HG03095 (cell line): Measurements from ENCODE around the gene ZNF653.

Source experiments
- ATAC-seq: cut with Tn5 transposase; IDR thresholded peaks from one replicate; pipeline ENCODE4 v1.9.1; 2021; ENCODE audit warnings: moderate library complexity; ENCODE audit not compliant: unreplicated experiment

ZNF653 gene

DNA sequence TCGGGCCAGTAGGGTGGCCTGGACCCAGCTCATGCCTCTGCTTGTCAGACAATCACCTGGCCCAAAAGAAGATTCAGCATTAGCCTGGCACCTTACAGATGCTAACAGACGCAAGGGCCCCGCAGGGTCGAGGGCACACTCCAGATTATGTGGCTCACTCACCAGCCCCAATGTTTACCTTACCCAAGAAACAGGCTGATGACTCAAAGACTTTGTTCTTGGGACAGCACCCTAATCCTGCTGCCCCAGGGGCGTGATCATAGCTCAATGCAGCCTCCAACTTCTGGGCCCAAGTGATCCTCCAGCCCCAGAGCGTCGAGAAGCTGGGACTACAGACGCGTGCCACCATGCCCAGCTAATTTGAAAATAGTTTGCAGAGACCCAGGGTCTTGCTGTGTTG lies 13.5 kb upstream of the ZNF653 start:
- no peak for ATAC-seq

DNA sequence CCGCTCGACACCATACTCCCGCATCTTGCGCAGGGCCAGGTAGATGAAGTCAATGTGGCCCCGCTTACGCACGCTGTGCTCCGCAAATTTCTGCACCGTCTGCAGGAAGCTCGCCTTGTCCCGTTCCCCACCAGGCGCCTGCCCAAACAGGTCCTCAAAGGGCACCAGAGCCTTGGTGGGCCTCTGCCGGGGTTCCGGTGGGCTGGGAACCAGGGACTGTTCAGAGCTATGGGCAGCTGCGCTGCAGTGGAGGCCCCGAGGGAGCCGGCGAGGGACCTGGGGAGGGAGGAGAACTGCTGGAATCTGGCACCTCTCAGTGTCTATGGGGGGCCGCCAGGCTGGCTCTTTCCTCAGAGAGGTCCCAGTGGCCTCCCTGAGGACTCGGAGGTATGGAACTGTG lies 8.3 kb upstream of the ZNF653 start:
- ATAC-seq, result no peak

DNA sequence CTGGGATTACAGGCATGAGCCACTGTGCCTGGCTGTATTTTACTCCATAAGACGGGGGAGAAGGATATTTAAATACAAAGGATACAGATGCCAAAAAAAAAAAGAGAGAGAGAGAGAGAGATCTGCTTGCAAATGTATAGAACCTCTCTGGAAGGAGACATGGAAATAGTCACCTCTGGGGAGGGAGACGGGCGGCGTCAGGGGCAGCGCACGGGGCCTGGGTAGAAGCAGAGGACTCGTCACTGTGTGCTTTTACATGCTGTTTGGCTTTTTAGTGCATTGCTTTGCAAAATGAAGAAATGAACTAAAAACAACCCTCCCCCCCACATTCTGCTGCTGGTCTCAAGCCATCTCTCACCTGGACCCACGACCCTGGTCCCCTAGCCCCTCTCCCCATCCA lies 4.8 kb upstream of the ZNF653 start:
- no peak for ATAC-seq

DNA sequence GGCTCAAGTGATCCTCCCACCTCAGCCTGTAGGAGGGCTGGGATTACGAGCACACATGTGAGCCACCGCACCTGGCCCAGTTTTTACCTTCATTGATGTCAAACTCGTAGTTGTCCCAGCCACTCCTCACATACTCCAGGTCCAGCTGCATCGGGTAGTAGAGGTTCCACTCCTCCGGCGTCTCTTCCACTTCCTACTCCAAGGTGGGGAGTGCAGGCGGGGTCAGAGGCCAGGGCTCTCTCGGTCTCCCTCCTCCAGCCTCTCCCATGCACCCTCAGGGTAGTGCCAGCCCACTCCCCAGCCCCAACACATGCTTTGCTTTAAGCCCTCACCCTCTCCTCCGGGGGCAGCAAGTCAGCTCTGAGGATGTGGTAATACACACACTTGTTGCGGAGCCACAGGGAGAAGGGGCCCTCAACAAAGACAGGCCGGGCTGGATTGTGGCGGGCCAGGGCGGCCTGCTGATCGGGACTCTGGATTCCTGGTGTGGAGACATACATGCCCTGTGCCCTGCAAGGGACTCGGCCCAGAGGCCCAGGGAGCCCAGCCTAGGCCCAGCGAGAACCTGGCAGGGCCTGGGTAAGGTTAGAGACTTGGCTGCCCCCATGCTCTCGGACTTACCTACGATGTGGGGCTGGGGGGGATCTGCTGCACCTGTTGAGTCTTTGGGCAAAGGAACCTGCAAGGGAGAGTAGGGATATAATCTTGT lies 1.9 kb upstream of the ZNF653 start:
- ATAC-seq, result no peak

DNA sequence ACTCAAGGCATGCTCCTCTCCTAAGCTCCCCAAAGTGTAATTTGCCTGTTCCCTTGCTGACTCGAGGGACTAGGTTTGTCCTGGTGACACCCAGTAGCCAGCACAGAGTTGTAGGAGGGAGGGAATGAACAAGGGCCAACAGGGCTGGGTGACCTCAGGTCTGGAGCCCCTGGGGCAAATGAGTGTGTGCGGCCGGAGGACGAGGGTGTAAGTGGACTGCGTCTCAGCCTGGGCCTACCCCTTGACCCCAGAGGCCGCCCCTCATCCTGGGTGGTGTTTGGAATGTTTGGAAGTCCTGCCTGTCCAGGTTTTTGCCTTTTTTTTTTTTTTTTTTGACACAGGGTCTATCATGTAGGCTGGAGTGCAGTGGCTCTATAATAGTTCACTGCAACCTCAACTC lies 1.3 kb upstream of the ZNF653 start:
- ATAC-seq, result no peak

DNA sequence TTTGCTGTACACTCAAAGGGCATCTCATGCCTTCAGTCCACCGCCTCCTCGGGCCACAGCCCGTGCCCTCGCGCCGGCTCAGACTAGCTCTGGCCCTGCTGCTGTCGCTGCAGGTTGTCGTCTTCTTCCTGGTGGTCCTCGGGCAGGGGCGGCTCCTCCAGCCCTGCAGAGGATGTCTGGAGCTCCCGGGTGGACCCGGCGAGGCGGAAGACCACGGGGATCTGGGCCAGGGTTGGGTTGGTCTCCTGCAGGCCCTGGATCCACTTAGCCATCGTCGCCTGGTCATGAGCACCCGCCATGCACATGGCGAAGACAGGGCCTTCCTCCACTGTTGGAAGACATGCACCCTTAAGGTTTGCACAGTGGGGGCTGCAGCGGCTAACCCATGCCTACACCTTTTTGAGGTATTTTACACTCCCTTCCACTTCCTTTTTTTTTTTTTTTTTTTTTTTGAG lies 489 bp upstream of the ZNF653 start:
- no peak for ATAC-seq

DNA sequence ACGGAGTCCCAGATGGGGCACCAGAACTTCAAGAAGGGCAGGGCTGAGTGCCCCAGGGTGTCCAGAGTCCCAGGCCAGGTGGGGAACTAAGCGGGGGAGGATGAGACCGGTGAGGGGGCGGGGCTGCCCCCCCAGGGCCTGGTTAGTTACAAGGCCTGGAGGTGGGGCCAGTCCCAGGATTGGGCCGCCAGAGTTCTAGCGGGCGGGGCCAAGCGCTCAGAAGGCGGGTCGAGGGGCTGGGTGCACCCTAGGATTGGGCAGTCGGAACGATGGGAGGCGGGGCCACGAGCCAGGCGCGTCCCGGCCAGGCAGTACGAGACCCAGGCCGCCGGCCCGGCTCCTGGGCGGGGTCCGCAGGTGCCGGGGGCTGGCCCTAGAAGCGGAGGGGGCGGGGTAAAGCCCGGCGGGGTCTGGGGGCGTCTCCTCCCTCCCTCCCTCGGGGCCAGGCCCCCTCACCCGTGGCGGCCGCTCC lies 571 bp downstream of the ZNF653 start:
- peak; percentile 88 for ATAC-seq

DNA sequence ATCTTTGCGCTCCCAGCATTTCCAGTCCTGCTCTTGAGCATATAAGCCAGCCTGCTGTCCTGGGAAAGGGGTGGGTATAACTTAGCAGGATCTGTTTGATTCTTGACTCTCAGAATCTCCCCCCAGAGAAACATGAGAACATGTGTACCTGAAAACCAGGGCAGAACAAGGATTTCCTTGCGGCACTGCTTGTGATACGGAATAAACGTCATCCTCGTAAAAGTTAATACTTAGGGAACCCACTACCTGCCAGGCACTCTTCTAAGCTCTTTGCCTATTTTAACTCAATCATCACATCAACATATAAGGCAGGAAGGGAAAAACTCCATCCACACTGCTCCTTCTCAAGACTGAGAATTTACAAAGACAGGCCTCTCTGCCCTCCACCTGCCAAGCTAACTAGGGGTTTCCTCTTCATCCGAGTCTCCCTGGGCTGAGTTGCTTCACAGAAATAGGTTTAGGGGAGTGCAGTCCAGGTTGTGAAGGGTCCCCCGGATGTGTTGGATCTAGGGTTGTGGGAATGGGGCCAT lies 1.1 kb downstream of the ZNF653 start:
- ATAC-seq, result no peak

DNA sequence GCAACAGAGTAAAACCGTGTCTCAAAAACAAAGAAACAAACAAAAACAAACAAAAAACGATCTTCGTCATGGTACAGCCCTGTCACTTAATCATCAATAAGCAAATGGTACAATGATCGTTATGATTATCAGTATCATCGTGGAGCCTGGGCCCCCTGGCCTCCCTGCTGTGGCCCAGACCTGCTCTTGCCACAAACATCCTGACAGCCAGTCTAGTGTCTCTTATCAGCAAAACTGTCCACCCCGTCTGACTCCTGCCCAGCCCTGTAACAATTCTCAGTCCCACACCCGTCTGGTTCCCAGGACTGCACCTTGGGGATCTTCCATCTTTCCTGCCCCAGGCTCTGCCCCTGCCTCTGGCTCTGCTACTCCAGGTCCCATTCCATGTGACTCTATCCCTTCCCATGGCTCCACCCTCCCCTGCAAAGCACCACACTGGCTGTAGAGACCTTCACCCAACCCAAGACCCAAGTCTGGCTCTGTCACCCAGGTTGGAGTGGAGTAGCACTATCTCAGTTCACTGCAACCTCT lies 5.7 kb downstream of the ZNF653 start:
- ATAC-seq, result no peak

DNA sequence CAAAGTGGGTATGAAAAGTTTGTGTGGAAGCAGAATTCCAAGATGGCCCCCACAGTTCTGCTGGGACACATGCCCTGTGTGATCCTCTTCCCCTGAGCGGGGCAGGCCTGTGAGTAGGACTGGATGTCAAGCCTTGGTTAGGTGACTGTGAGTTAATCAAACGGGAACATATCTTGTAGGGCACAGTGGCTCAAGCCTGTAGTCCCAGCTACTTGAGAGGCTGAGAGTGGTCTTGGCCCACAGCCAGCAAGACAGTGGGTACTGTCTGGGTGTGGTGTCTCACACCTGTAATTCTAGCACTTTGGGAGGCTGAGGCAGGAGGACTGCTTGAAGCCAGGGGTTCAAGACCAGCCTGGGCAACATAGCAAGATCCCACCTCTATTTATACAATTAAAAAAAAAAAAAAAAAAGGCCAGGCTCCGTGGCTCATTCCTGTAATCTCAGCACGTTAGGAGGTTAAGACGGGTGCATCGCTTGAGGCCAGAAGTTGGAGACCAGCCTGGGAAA lies 6.4 kb downstream of the ZNF653 start:
- no peak for ATAC-seq

DNA sequence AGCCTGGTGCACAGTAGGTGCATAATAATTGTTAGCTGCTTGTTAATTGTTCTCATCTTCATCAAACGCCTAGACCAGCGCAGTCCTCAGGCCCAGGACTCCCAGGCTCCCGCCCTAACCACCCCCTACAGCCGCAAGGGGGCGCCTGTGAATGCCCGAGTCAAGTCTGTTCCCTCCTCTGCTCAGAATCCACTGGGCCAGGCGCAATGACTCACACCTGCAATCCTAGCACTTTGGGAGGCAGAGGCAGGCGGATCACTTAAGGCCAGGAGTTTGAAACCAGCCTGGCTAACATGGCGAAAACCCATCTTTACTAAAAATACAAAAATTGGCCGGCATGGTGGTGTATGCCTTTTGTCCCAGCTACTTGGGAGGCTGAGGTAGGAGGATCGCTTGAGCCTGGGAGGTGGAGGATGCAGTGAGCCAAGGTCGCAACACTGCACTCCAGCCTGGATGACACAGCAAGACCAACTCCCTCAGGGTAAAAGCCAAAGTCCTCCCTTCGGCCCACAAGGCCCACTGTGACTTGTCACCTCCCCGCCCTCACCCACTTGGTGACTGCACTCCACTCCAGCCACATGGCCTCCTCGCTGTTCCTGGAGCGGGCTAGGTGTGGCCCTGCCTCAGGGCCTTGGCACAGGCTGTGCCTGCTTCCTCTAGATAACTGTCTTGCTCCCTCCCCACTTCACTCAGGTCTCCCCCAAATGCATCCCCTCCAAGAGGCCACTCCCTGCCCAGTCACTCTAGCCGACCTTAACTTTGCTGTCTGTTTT lies 9.1 kb downstream of the ZNF653 start:
- no peak for ATAC-seq

DNA sequence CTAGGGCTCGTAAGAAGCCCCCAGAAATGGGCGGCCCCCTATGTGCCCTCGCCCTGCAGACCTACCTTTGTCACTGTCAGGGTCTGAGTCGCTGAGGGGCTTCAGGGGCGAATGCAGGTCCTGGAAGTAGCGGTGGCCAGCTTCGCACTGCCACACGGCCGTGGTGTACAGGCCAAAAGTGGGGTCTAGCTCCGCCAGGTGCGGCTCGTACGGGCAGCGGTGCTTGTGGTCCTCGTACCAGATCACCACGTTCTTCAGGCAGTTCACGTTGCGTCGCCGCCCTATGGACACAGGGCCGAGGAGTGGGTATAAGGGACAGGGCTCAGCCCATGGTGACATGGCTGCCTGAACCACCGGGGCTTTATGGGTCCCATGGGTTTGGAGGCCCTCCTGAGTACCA lies 9.8 kb downstream of the ZNF653 start:
- no peak for ATAC-seq

DNA sequence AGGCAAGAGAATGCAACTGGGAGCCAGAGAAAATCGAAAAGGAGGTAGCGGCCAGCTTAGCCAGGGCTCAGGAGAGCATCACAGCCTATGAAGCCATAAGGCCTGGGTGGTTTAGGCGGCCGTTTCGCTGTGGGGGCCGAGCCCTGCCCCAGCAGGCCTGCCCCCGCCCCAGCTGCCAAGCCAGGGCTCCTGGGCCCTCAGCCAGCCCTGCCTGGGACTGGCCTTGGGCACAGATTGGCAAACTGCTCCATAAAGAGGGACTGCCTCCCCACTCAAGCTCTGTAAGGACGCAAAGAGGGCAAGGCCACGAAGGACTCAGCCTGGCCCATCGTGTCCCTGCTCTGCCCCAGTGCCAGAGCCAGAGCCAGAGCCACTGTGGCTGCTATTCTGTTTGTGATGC lies 10.2 kb downstream of the ZNF653 start:
- no peak for ATAC-seq

DNA sequence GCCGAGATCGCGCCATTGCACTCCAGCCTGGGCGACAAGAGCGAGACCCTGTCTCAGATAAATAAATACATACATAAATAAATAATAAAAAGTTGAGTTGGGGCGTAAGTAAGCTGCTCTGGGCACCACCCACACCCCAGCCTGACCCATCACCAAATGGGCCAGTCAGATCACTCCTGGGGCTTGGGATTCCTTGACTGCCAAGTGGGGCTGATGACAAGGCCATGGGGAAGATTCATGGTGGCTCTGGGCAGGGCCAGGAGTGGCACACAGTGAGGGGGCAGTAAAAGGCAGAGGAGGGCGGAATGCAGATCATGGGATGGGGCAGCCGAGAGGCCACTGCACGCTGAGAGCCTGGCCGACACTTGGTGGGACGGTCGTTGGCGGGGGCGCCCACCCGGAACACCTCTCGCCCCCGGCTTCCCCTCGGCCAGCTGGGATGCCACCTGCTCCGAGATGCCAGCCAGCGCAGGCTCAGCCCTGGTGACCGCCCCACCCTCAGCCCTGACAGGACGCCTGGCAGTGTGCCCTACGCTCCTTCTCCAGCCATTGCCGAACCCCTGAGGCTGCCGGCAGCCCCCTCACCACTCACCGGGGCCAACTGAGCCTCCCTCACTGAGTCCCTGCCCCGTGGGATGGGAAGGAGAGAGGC lies 10.9 kb downstream of the ZNF653 start:
- no peak for ATAC-seq

DNA sequence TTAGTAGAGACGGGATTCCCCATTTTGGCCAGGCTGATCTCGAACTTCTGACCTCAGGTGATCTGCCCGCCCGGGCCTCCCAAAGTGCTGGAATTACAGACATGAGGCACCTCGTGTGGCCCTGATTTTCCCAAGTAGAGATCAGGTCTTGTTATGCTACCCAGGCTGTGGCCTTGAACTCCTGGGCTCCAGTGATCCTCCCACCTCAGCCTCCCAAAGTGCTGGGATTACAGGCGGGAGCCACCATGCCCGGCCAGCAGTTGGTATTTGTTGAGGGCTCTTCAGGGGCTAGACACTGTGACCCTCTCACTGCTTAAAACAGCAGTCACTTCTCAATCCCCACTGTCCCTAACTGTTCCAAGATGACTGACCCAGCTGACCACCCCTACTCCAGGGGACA lies 16.3 kb downstream of the ZNF653 start:
- ATAC-seq, result no peak

DNA sequence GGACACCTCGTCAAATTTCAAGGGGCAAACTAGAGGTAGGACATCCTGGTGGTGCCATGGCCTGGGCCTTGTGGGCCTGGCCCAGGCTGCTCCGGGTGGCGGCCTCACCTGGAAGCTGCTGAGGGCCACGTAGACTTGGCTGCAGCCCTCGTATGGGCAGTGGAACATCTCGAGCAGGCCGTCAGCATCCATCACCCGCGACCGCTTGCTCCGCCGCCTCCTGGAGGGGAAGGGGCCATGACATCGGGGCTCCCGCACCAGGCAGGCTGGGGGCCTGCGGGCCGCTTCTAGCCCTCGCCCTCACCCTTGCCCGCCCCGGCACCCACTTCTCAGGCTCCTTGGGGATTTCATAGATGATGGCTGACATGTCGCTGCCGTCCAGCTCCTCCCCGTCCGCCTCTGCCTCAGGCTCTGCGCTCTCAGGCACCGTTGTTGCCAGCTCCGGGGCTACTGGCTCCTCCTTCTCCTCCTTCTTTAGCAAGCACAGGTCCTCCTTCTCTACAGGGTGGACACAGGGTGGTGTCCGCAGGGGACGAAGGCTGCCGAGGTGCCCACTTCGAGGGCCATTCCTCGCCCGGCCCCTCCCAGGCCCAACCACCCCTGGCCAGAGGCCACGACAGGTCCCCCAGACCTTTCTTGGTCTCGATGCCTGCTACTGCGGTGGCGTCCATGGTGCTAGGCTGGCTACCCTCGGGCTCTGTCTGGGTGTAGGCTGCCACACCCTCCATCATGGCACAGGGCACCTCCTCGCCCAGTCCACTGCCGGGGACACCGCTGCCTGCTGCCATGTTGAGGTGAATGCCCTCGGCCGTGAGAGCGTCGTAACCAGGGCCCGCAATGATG lies 18.8 kb downstream of the ZNF653 start:
- ATAC-seq, result no peak

DNA sequence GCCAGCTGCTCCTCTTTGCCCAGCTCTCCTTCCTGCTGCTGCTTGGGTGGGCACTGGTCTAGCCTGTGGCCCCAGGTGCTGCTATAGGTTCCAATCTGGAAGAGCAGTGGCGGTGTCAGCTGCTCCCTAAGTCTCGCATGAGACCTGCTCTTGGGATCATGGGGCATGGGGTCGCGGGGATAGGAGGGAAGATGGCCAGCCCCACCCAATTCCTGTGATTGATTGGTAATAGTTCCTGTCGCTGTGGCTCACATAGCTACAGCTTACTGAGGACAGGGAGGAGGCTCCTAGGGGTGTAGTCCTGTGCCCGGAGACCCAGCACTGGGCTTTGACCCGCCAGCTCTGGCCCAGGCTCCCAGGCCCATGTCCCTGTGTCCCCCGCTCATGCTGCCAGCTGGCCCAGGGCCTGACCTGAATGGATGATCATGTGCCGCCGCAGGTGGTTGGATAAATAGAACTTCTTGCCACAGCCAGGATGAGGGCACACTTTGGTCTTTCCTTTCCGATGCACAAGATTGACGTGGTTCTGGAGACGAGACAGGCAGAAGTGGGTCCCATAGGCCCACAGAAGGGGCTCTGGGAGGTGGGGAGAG lies 20.3 kb downstream of the ZNF653 start:
- no peak for ATAC-seq

DNA sequence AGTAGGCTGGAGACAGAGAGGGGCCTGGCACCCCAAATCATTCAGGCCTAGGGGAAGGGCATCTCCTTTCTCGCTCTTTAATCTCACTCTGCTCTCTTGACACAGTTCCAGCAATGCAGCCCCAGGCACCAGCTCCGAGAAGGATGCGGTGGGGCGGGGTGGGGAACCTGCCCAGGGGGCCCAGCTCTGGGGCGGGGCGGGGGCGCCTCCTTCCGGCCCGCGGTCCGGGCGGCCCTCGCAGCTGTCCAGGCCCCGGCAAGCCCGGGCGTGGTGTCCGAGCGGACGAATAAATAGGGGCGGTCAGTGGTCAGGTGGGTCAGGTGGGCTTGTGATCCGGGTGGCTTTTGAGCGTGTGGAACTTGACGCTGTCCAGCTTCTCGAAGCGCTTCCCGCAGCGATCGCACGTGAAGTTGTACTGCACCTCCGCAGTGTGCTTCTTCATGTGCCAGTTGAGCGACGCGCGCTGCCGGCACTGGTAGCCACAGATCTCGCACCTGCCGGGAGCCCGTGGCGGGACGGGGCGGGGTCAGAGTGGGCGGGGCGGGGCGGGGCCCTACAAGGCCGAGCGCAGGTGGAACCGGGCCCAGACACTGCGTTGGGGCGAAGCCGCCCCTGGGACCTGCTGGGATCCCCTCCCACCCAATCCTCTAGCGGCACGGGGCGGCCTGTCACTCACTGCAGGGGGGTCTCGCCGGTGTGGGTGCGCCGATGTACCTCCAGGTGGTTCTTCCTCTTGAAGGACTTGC lies 22.1 kb downstream of the ZNF653 start:
- ATAC-seq, result no peak

DNA sequence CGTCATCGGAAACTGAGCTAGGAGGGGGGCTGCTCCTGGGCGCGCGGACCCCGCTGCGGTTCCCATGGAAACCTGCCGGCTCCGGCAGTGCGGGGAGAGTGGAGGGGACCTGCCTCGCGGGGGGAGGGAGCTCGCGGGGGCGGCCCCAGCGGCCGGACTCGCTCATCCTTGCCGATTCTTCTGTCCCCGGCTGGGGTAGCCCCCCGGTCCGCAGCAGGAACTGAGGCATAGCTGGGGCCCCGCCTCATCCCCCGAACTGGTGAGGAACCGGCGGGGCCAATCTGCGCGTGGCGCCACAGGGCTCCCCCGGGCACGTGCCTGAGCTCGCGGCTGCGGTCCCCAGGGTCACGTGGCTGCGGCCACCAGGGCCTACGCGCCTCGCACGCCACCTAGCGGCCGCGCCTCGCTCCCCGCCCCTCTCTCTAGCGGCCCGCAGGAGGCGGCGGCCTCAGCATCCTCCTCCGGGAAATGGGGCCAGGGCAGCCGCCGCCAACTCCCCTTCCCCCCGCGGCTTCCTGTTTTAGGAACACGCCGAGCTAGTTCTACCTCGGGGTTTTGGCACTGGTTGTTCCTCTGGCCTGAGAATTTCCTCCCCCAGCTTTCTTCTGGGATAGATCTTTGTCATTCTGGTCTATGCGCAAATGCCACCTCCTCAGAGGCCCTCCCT lies 23.1 kb downstream of the ZNF653 start:
- peak; percentile 47 for ATAC-seq
